Keratinocyte (primary cell): Measurements from ENCODE around the gene MRPS10.

ENCODE experiments used
- EZH2 ChIP-seq: IDR thresholded peaks from one replicate; pipeline ENCODE4 v1.6.1; 2012; ENCODE audit warnings: inconsistent platforms, mild to moderate bottlenecking, low read length, moderate library complexity
- TF ChIP-seq, protein P1 (sequence below), 3 experiments: IDR thresholded peaks in 1 of 3; conservative IDR thresholded peaks in 1 of 3; optimal IDR thresholded peaks in 1 of 3; 2 replicates in 2 of 3; 3 replicates in 1 of 3; pipeline versions ENCODE3 to v1.5.1; 2011; ENCODE audit warnings: low read length in 3 of 3, mild to moderate bottlenecking in 3 of 3, moderate library complexity in 2 of 3, control low read depth in 1 of 3, inconsistent platforms in 1 of 3; ENCODE audit not compliant: insufficient read depth in 2 of 3; ENCODE audit errors: extremely low read depth in 1 of 3

GRCh38 chr6:42251500-42251899, 33.8 kb upstream of the MRPS10 start:
- no peak for TF ChIP-seq EZH2
- TF ChIP-seq, protein P1, sequence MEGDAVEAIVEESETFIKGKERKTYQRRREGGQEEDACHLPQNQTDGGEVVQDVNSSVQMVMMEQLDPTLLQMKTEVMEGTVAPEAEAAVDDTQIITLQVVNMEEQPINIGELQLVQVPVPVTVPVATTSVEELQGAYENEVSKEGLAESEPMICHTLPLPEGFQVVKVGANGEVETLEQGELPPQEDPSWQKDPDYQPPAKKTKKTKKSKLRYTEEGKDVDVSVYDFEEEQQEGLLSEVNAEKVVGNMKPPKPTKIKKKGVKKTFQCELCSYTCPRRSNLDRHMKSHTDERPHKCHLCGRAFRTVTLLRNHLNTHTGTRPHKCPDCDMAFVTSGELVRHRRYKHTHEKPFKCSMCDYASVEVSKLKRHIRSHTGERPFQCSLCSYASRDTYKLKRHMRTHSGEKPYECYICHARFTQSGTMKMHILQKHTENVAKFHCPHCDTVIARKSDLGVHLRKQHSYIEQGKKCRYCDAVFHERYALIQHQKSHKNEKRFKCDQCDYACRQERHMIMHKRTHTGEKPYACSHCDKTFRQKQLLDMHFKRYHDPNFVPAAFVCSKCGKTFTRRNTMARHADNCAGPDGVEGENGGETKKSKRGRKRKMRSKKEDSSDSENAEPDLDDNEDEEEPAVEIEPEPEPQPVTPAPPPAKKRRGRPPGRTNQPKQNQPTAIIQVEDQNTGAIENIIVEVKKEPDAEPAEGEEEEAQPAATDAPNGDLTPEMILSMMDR (optimal IDR thresholded peaks at IDR 0.05 in 1 of 3, IDR thresholded peaks at IDR 0.05 in 1 of 3, conservative IDR thresholded peaks at IDR 0.05 in 1 of 3; ENCODE audit: extremely low read depth in 1 of 3, insufficient read depth in 2 of 3, low read length in 3 of 3), result no peak
